HL-60 (cell line): ENCODE data around the gene HAP1.

Experiments
- CTCF ChIP-seq: IDR thresholded peaks from one replicate; pipeline ENCODE4 v1.5.1; 2011; ENCODE audit warnings: low read length, control low read depth, inconsistent platforms; ENCODE audit not compliant: insufficient read depth
- GABPA ChIP-seq: IDR thresholded peaks from 2 replicates; pipeline ENCODE4 v1.6.1; 2012; ENCODE audit warnings: low read depth
- POLR2AphosphoS5 ChIP-seq: IDR thresholded peaks from 2 replicates; pipeline ENCODE4 v1.6.1; 2012; ENCODE audit warnings: low read depth
- SPI1 ChIP-seq: IDR thresholded peaks from 2 replicates; pipeline ENCODE4 v1.6.1; 2012; ENCODE audit warnings: low read depth, mild to moderate bottlenecking, borderline replicate concordance
- TF ChIP-seq, protein P1 (sequence below): IDR thresholded peaks from 2 replicates; pipeline ENCODE4 v1.6.1; 2012; ENCODE audit warnings: low read depth; ENCODE audit not compliant: insufficient replicate concordance

DNA sequence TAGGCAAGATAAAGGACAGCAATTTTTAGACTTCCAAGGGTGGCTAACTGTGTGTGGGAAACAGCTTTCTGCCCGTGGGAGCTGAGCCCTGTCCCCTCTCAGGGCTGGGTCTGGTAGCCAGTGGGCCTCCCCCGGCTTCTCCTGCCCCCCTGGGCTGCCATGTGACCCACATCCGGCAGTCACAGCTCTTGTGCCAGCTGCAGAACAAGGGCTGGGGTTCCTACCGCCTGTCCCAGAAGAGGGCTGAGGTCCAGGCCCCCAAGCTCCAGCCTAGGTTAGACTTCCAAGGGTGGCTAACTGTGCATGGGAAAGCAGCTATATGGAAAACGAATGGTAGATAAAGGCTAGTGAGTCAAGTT, 16.2 kb downstream of the HAP1 start:
- TF ChIP-seq CTCF (no peak), SPI1 (no peak), GABPA (no peak), POLR2AphosphoS5 (no peak)
- TF ChIP-seq, protein P1, sequence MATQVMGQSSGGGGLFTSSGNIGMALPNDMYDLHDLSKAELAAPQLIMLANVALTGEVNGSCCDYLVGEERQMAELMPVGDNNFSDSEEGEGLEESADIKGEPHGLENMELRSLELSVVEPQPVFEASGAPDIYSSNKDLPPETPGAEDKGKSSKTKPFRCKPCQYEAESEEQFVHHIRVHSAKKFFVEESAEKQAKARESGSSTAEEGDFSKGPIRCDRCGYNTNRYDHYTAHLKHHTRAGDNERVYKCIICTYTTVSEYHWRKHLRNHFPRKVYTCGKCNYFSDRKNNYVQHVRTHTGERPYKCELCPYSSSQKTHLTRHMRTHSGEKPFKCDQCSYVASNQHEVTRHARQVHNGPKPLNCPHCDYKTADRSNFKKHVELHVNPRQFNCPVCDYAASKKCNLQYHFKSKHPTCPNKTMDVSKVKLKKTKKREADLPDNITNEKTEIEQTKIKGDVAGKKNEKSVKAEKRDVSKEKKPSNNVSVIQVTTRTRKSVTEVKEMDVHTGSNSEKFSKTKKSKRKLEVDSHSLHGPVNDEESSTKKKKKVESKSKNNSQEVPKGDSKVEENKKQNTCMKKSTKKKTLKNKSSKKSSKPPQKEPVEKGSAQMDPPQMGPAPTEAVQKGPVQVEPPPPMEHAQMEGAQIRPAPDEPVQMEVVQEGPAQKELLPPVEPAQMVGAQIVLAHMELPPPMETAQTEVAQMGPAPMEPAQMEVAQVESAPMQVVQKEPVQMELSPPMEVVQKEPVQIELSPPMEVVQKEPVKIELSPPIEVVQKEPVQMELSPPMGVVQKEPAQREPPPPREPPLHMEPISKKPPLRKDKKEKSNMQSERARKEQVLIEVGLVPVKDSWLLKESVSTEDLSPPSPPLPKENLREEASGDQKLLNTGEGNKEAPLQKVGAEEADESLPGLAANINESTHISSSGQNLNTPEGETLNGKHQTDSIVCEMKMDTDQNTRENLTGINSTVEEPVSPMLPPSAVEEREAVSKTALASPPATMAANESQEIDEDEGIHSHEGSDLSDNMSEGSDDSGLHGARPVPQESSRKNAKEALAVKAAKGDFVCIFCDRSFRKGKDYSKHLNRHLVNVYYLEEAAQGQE, result no peak
